ENCODE results near the gene STAT4.

- TF ChIP-seq CTCF (IDR thresholded peaks at IDR 0.05; ENCODE audit: low read length), result no peak
- TF ChIP-seq EZH2phosphoT487 (IDR thresholded peaks at IDR 0.05; ENCODE audit: low read length), result no peak
- no peak for TF ChIP-seq EZH2 (optimal IDR thresholded peaks at IDR 0.05; ENCODE audit: low read depth, low read length)
Measured at GRCh38 chr2:191061381-191061980, 89.3 kb downstream of the STAT4 start.

Data from MM.1S (cell line).